ENCODE measurements around the gene RFT1.

GRCh38 chr3:53062905-53063304 is 67.3 kb downstream of the RFT1 start:
- TF ChIP-seq CTCF (optimal IDR thresholded peaks at IDR 0.05 in 1 of 3, IDR thresholded peaks at IDR 0.05 in 1 of 3, conservative IDR thresholded peaks at IDR 0.05 in 1 of 3; ENCODE audit: extremely low read depth in 1 of 3, insufficient read depth in 2 of 3, low read length in 3 of 3) = no peak
- TF ChIP-seq EZH2 (IDR thresholded peaks at IDR 0.05; ENCODE audit: low read length) = no peak

Measured in keratinocyte (primary cell).